NCI-H1105 (cell line): ENCODE results near the gene OPA3.

Experiments used
- DNase-seq: peaks from one replicate; lab custom pipeline; 2025; lab: John Stamatoyannopoulos, UW

Gene OPA3

DNA sequence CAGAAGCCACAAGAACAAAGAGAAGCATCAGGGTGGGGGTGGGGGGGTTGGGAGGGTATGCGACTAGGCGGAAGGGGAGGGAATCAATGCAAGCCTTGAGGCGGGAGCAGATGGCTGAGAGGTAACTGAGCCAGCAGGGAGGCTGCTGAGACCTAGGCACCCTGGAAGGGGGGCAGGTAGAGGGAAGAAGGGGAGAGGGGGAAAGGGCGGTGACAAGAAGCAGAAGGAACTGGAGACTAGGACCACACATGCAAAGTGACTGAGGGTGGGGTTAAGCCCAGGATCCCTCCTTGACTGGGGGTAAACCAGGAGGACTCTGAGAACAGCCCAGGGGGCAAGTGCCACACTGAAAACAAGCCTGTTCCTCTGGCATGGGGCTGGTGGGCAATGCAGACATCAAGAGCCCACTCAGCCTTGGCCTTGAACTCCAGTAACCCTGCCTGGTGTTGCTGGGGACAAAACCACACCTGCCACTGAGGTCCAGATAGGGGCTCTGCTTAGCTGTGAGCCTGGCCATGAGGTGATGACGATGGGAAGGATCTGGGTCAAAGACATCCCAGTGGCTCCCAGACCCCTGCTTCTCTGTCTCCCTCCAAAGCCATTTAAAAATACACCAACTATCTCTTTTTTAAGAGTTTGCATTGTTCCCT, 20.3 kb downstream of the OPA3 start:
- DNase-seq: no peak

DNA sequence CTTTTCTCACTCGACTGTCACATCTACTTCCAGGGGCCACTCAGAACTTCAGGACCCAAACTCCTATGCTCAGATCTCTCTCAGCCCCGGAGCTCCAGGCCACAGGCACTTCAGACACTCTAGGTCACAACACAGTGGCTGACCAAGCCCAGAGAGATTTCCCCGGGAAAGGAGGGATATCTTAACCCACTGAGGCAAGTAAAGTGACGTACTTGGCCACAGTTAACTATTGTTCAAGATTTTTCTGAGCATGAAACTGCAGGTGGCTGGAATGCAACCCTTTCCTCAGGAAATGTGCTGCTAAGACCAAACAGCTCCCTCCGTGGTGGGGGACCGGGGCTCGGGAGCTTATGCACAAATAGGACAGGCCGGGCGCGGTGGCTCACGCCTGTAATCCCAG, 23.9 kb downstream of the OPA3 start:
- DNase-seq: no peak

DNA sequence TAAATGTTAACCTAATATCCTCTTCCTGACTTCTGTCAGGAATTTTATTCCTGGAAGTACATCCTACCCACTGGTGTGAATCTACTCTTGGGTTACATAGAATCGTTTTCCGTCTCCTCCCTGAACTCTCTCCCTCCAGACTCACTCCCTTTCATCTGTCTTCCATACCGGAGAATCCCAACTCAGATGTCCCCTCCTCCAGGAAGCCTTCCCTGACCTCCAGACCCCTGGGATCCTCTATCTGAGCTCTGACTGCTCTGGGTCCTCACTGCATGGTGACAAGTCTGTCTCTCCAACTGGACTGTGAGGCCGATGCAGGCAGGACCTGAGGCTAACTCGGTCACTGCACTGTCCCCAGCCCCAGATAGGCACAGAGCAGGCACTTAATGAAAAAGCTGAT, 24.6 kb downstream of the OPA3 start:
- no peak for DNase-seq

DNA sequence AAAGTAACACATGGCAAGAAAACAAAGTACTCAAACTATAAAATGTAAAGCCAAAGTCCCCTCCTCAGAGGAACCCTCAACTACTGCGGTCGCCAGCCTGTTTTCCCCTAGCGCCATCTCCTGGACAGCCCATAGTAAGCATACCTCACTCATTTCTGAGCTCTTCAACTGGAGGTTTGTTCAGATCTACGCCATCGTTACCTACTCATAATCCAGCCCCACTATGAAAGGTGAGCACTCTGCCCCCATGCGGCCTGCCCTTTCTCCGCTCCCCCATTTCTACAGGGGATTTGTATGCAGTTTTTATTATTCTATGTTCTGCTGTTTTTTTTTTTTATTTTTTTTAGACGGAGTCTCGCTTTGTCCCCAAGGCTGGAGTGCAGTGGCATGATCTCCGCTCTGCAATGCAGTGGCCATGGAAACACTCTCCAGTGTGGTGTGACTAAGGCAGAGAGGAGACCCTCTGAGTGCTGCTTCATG, 26.2 kb downstream of the OPA3 start:
- no peak for DNase-seq

DNA sequence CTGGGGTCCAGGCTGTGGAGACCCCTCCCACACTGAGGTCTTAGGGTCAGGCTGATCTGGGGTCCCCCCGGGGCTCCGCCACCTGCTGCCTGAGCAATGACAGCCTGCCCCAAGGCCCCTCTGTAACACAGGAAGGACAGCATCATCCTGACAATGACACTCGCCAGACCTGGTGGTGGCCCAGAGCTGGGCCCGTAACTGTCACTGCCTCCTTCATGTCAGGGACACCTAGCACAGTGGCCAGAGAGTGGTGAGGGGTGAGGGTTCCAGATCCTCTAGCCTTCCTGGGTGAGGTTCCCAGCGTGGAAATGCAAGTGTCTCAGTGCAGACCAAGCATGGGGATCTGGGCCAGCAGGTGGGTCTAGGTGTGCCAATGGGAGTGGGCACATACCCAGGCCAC, 27.8 kb downstream of the OPA3 start:
- DNase-seq: no peak

DNA sequence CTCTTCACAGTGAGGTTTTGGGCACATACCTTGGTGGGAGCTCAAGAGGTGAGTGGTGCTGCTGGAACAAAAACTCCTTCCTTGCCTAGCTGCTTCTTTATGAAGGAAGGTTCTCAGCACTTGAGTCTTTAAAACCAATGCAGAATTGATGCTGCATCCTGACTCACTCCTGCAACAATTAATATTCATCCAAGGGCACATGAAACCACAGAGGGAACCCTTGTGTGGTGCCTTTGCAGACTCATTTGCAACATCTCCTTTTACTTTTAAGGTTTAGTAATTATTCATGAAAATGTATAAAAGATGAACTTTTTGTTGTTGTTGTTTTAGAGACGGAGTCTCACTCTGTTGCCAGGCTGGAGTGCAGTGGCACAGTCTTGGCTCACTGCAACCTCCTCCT, 30.1 kb downstream of the OPA3 start:
- DNase-seq: no peak

DNA sequence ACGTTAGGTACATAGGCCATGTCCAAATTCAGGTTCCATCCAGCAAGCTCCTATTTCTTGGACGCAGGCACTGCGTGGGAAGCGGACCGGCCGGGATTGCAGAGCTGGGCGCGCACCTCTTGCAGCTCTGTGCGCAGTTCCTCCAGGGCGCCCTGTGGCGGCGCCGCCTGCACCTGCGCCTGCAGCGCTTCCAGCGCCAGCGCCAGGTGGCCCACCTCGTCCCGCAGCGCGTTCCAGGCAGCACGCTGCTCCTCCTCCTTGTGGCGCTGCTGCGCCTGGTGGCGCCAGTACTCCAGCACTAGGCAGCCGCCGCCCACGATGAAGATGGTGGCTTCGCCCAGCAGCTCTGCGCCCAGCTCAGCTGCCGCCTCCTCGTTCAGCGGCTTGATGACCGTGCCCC, 31.1 kb downstream of the OPA3 start:
- DNase-seq: no peak

DNA sequence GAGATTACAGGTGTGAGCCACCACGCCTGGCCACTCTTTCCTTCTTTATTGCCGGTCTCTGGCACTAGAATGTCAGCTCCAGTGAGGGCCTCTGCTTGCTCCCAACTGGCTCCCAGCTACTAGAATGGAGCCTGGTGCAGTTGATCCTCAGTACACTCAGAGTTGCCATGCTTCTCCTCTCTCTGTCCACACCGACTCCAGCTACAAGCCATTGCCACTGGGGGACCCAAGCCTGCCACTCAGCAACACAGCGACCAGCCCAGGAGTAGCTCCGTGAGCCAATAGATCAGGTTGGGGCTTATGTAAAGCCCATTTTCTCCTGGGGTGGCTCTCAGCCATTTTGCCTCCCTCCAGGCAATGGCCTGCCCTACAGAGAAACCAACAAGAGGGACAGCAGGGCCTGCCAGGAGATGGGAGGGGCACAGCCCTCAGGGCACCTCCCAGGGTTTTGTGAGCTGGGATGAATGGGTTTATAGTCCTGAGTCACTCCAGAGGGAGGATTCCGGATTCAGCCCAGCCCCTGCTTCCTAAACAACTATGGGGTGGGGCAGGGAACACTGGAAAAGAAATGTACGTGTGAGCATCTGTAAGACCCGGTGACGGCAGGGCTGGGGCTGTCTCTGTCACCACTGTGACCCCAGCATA, 36.5 kb downstream of the OPA3 start:
- DNase-seq: no peak

DNA sequence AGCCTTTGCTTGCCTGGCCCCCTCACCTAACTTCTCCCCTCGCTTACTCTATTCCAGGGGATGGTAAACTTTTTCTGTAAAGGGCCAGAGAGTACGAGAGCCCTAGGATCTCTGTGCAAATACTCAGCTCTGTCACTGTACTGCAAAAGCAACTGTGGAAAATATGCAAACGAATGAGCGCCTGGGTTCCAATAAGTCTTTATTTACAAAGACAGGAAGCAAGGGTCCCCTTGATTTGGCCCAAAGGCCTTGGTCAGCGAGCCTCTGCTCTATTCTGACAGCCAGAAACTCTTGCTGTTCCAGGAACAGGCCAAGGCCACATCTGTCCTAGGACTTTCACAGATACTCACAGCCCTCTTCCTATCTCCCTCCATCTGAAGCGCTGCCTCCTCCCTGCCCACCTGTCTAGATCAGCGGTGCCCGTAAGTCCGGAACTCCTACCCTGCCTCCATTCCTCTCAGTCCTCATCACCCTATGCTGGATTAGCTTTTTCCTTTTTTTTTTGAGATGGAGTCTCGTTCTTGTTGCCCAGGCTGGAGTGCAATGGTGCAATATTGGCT, 37.3 kb downstream of the OPA3 start:
- no peak for DNase-seq

DNA sequence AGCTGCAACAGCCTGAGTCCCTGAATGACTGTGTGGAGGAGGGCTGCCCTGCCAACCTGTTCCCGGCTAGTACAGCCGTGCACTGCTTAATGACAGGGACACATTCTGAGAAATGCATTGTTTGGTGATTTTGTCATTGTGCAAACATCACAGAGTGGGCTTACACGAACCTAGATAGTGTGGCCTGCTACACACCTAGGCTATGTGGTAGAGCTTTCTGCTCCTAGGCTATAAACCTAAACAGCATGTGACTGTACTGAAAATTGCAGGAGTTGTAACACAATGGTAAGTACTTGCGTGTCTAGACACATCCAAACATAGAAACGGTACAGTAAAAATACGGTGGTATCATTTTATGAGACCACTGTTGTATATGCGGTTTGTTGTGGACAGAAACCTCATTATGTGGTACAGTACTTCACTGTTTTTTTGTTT, 42.4 kb downstream of the OPA3 start:
- DNase-seq: no peak

DNA sequence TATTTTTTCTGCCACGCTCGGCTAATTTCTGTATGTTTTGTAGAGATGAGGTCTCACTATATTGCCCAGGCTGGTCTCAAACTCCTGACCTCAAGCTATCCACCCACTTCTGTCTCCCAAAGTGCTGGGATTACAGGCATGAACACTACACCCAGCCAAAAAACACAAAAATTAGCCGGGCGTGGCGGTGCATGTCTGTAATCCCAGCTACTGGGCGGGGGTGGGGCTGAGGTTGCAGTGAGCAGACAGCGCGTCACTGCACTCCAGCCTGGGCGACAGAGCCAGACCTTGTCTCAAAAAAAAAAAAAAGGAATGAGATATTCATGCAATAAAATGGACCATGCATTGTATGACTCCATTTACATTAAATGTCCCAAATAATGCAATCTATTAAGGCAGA, 45.1 kb downstream of the OPA3 start:
- no peak for DNase-seq

DNA sequence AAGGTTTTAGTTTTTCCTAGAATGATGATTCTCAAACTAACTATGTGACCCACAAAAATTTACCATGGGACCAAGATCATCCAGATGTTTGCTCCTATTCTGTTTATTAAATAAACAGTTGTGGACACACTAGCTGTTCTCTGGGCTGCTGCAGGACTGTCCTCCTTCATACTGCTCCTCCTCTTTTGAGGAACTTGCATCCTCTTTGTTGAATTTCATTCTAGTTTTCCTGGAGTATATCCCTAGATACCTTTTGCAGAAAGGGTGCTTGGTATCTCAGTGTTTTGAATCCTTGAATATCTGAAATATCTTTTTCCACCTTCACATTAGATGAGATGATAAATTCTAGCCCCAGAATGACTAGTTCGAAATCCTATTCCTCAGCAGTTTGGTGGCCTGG, 53.3 kb downstream of the OPA3 start:
- no peak for DNase-seq

DNA sequence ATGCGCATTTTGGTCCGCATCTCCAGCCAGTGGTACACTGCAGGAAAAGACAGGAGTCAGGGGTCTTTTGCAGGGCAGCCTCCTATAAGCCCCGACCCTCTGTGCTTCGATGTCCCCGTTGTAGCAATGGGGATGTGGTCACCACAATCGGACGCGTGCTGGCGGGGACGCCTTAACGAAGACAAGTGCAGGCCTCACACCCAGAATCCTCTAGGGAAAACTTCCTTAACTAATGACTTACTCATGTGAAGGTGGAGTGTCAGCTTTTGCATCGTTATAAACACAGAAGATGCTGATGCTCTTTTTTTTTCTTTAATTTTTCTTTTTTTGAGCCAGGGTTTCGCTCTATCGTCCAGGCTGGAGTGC, 55.2 kb downstream of the OPA3 start:
- DNase-seq: no peak

DNA sequence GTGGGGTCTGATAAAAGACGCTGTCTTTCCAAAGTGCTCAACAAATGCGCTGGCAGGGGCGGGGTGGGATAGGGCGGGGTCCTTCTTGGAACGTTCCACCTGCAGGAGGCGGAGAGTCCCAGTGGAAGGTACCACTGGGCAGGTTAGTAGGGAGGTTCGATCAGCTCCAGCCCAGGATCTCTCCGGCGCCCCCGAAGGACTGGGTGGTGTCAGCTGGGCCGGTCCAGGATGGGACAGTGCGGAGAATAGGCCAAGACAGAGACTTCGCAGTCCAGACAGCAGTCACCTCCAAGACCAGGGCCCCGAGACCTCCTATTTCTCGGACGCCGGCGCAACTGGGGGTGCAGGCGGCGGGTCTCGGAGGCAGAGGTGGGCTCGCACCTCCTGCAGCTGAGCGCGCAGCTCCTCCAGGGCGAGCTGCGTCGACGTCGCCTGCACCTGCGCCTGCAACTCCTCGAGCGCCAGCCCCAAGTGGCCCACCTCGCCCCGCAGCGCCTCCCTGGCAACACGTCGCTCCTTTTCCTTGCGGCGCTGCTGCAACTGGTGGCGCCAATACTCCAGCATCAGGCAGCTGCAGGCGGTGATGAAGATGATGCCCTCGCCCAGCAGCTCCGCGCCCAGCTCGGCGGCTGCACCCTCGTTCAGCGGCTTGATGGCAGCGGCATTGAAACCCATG, 55.7 kb downstream of the OPA3 start:
- peak; percentile 85 for DNase-seq

DNA sequence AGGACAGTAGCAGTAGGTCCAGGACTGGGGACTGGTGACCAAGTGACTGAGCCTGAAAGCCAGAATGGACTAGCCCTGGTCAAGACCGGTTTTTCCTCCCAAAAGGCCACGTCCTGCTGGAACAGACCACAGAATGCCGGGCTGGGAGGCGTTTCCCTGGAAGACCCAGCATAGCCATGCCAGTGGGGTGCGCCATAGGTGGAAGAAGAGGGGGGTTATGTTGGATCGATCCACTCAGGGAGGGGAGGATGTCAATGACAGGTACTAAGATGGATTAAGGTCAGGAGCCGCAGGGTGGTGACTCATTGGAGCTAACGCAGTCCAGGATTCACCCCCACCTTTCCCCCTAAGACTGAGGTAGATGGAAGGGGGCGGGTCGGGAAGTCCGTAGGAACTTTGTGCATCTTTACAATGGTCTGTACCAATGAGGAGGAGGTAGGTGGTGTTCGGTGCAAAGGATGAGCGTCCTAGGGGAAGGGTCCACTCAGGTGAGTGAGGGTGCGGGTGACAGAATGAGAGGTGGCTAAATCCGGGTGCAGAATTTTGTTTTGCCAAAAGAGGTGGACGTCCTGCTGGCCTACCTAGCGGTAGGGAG, 56.4 kb downstream of the OPA3 start:
- peak; percentile 42 for DNase-seq

DNA sequence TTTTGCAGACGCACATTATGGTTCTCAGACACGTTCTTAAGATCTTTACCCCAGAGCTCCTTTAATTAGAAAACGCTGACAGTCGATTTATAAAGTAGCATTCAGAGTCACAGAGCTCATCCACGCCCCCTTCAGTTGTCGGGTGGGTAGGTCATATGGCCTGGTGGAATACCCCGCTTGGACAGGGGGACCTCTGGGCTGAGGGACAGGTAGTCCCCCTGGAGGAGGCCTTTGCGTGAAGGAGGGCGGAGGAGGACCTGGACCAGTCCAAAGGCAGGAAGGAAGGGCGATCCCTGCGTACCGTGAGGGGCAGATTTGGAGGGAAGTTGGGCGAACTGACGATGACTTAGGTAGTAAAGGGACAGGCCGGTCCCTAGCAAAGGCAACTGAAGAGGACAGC, 56.9 kb downstream of the OPA3 start:
- no peak for DNase-seq

DNA sequence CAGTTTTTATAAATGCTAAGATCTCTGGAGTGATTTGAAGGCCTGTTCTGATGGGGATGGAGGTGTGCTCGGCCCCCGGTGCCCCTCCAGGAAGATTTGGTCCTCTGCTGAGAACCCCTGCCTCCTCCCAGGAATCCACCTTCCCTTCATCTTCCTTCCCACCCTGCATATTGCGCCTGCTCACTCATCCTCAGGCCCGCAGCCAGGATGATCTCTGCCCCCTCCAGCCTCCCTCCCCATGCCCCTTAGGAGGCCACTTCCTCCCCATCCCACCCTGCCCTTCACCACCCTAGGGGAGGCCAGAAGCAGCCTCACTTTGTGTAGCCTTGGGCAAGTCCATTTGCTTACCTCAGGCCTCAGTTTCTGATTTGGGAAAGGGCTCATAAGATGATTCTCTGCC, 57.6 kb downstream of the OPA3 start:
- no peak for DNase-seq

DNA sequence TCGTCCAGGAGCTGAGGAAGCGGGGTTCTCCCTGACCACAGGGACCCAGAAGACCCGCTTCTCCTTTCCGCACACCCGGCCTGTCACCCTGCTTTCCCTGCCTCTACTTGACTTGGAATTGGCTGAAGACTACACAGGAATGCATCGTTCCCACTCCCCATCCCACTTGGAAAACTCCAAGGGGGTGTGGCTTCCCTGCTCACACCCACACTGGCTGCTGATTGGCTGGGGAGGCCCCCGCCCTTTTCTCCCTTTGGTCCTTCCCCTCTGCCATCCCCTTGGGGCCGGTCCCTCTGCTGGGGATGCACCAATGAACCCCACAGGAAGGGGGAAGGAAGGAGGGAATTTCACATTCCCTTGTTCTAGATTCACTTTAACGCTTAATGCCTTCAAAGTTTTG, 58.5 kb downstream of the OPA3 start:
- peak; percentile 34 for DNase-seq

DNA sequence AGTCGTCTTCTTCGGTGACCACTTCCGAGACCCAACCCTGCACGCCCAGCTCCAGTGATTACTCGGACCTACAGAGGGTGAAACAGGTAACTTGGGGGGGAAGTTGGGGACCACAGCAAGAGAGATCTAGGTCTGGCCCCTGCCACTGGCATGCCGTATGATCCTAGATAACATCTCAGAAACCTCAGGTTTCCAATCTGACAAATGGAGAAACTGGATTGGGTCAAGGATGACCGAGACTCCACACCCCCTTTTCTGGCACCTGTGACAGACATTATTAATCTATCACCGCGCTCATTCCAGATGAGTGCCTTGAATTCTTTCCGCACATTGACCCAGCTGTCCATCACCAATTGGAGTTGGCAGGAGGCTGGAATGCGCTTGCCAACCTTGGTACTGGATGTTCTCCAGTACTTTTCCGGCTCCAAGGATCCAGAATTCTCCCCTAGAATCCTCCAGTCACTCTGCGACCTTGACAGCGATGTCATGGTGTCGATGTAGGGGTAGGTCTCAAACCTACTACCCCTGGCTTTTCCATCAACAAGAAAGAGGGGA, 60.0 kb downstream of the OPA3 start:
- DNase-seq: no peak

DNA sequence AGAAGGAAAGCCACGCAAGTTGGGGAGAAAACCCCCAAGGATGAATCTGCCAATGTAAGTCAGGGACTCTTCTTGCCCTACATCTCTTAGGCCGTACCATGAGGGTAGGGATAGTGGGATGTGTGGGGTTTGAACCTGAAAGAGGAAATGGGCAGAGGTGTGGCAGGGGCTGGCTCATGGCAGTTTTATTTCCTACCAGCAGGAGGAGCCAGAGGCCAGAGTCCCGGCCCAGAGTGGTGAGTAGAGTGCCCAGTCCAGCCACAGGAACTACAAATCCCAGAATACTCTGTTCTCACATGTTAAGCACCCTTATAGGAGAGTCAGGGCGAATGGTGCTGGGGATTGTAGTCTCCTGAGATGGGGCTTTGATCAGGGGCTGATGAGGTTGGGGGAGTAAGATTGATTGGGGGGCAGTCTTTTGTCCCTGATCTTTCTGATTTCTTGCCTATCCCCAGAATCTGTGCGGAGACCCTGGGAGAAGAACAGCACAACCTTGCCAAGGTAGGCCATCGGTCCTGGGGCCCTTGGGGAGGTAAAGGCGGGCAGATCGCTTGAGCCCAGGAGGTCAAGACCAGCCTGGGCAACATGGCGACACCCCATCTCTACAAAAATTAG, 60.9 kb downstream of the OPA3 start:
- peak; percentile 74 for DNase-seq

DNA sequence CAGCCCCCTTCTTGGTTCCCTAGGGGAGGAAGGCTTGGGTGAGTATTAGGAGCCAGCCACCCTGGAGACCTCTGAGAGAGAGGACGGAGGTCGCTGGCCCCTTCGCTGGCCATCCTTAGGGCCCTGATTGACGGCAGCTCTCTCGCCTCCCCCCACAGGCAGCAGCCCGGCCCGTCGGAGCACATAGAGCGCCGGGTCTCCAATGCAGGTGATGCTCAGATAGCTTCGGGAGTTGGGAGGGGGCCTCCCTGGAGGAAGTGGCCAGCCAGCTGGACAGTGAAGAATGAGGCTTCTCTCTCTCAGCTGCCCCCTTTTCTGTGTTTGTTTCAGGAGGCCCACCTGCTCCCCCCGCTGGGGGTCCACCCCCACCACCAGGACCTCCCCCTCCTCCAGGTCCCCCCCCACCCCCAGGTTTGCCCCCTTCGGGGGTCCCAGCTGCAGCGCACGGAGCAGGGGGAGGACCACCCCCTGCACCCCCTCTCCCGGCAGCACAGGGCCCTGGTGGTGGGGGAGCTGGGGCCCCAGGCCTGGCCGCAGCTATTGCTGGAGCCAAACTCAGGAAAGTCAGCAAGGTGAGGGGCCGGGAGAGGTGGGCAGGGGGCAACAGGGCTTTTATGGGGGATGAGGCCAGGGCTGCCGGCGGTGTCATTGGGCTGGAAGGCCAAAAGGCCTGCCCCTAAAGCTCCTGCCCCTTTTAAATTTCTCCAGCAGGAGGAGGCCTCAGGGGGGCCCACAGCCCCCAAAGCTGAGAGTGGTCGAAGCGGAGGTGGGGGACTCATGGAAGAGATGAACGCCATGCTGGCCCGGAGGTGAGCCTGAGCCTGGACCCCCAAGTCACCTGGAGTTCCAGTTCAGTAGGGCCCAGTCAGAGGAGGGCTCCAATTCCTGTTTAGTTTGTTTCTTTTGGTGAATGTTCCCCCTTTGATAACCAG, 62.3 kb downstream of the OPA3 start:
- no peak for DNase-seq
